ENCODE measurements around the gene GRIN1.
"Not testable (repeated sequence)": the region's sequence is repeated elsewhere in the genome, so short reads cannot be mapped to it uniquely, and the experiment has no call there.

GRIN1 gene

GRCh38 chr9:137117269-137117731 lies 21.7 kb upstream of the GRIN1 start:
- TF ChIP-seq ZFX (IDR thresholded peaks at IDR 0.05; ENCODE audit: borderline replicate concordance) = no peak
- no peak for TF ChIP-seq CTCF (IDR thresholded peaks at IDR 0.05)
- peak overlapping the region; percentile 80; the same call in 1 of the 2 replicates for H3K27ac ChIP-seq

GRCh38 chr9:137118092-137118603 lies 20.8 kb upstream of the GRIN1 start:
- H3K27ac ChIP-seq = not testable (repeated sequence)

- peak overlapping the region; percentile 60 for H3K27ac ChIP-seq
Observed at GRCh38 chr9:137121927-137122795, 16.8 kb upstream of the GRIN1 start.

- H3K27ac ChIP-seq = peak overlapping the region; percentile 60
Observed at GRCh38 chr9:137122796-137123467, 16.0 kb upstream of the GRIN1 start.

- H3K27ac ChIP-seq = peak overlapping the region; percentile 60
- no peak for TF ChIP-seq CTCF (IDR thresholded peaks at IDR 0.05)
- no peak for TF ChIP-seq ZFX (IDR thresholded peaks at IDR 0.05; ENCODE audit: borderline replicate concordance)
Observed at GRCh38 chr9:137123468-137123837, 15.5 kb upstream of the GRIN1 start.

- peak overlapping the region; percentile 60 for H3K27ac ChIP-seq
Observed at GRCh38 chr9:137123952-137124462, 14.9 kb upstream of the GRIN1 start.

GRCh38 chr9:137126786-137127185 lies 12.2 kb upstream of the GRIN1 start:
- H3K27ac ChIP-seq = peak overlapping the region; percentile 93
- TF ChIP-seq CTCF (IDR thresholded peaks at IDR 0.05) (no peak), ZFX (IDR thresholded peaks at IDR 0.05; ENCODE audit: borderline replicate concordance) (no peak)

- no peak for TF ChIP-seq CTCF (IDR thresholded peaks at IDR 0.05)
- TF ChIP-seq ZFX (IDR thresholded peaks at IDR 0.05; ENCODE audit: borderline replicate concordance) = no peak
- peak overlapping the region; percentile 93 for H3K27ac ChIP-seq
Observed at GRCh38 chr9:137127301-137128157, 11.4 kb upstream of the GRIN1 start.

All from 22Rv1 (cell line).